Right cardiac atrium (tissue), 5 donors: Measurements from ENCODE around the gene GLTP. TPM values are rescaled to one million over a fixed set of nuclear protein-coding genes. Genes with fewer than 3 reads are reported as not detected.

Source experiments
- ATAC-seq, 2 donors: fragments of 200-7000 bp; cut with Tn5 transposase; one replicate each; pipeline versions ENCODE4 v1.8.0 to v1.9.1; 2020; ENCODE audit warnings: moderate library complexity in 2 of 2, mild to moderate bottlenecking in 1 of 2
- DNase-seq, 3 donors: peaks; one replicate each; pipeline ENCODE4 v3.0.0-alpha.2; 2020
- H3K27ac ChIP-seq: one replicate; pipeline ENCODE4 v1.5.1; 2013; ENCODE audit warnings: mild to moderate bottlenecking, low read length, control low read depth, moderate library complexity
- H3K27me3 ChIP-seq: one replicate; pipeline ENCODE4 v1.6.1; 2013; ENCODE audit not compliant: control insufficient read depth, insufficient read depth
- H3K4me1 ChIP-seq: one replicate; pipeline ENCODE4 v1.6.1; 2013; ENCODE audit warnings: low read length; ENCODE audit not compliant: control insufficient read depth, insufficient read depth
- H3K4me3 ChIP-seq: one replicate; pipeline ENCODE4 v1.5.1; 2013; ENCODE audit warnings: low read length, control low read depth
- H3K9me3 ChIP-seq: one replicate; pipeline ENCODE4 v1.6.1; 2013; ENCODE audit warnings: low read length; ENCODE audit not compliant: control insufficient read depth
- WGBS: extraction: QIAGEN DNeasy Blood & Tissue Kit; methylation state at CpG from one replicate; pipeline ENCODE4 v1.1.7; 2013; 5-methylcytosine and 5-hydroxymethylcytosine counted together
- intact Hi-C, 4 donors: fragments of 100-400 bp; cut with DNase I; formaldehyde crosslinking; loops; one replicate each; pipeline versions ENCODE4 v1.11.0 to v1.14.0; 2022 to 2023
- polyA plus RNA-seq: library from polyadenylated mRNA; stranded (reverse); fragments of 200-250 nt; gene quantifications from one replicate; pipeline ENCODE4 v1.2.3, GENCODE V29; 2013
- total RNA-seq, 4 donors: library from RNA; stranded (reverse); fragmentation: NEBNext Ultra II Directional; extraction: Animal tissue kit (Norgen Biotek cat#: 25700); gene quantifications; one replicate each; pipeline ENCODE4 v1.2.1, GENCODE V29; 2021
- donor health status: healthy with polysubstance abuse.
- donor health status: DM: no; HTN: yes; CAD: no.
- donor health status: DM: no; HTN: no; CAD: no.
- donor health status: DM: no; HTN: yes; CAD: no; lungs with severe emphysema.
- donor health status: DM: yes; HTN: yes; CAD: no.

GLTP gene
- total and polyA plus RNA-seq, 5 donors, result 20.5 to 26.8 (median 20.8) TPM

DNA sequence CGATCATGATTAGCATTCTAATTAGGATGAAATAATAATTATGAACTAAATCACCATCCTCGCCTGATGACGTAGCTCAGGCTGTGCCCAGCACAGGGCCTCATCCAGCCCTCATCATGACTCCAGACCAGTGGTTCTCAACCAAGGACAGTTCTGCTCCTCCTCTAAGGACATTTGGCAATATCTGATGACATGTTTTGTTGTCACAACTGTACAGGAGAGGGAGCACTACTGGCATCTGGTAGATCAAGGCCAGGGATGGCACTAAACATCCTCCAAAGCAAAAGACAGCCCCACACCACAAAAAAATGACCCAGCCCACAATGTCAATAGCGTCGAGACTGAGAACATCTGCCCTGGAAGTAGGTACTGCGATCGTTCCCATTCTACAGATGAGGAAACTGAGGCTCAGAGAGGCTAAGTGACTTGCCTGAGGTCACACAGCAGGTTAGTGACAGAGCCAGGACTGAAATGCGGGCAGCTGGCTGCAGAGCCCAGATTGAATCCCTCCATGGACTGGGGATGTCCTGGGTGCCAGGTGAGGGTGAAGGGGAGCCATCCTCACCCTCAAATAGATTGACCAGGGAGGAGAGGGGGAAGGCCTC lies 62.6 kb downstream of the GLTP start:
- ATAC-seq, result no peak
- no peaks in the 10 kb centered on the region for H3K9me3 ChIP-seq
- intact Hi-C loops, result no loop called here
- H3K27ac ChIP-seq, result no peak overlapping the region
- 94% methylated on average over 8 of the region's 8 CpGs for WGBS
- no peak for DNase-seq
- H3K4me1 ChIP-seq, result no peaks in the 10 kb centered on the region
- H3K4me3 ChIP-seq, result no peak overlapping the region
- no peaks in the 10 kb centered on the region for H3K27me3 ChIP-seq

DNA sequence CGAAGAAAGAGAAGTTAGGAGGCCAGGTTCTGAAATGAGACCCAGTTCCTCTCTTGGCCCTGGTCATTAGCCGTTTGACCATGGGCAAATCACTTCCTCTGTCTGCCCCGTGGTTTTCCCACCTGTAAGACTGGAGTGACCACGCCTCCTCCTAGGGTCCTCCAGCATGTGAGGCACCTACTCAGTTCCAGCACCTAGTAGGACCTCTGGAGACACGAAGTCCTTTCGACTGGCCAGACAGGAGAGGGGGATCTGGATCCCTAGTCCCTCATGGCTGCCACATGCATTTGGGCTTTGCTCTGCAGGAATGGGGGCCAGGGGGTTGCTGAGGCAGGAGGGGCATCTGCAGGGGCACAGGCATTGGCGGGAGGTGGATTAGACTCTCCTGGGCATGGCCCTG lies 63.5 kb downstream of the GLTP start:
- intact Hi-C loops, result no loop called here
- ATAC-seq, result no peak
- H3K27ac ChIP-seq, result no peak overlapping the region
- H3K4me3 ChIP-seq, result no peak overlapping the region
- H3K4me1 ChIP-seq, result no peaks in the 10 kb centered on the region
- H3K27me3 ChIP-seq, result no peaks in the 10 kb centered on the region
- WGBS, result 82% methylated on average over 7 of the region's 7 CpGs
- DNase-seq, result no peak
- H3K9me3 ChIP-seq, result no peaks in the 10 kb centered on the region

DNA sequence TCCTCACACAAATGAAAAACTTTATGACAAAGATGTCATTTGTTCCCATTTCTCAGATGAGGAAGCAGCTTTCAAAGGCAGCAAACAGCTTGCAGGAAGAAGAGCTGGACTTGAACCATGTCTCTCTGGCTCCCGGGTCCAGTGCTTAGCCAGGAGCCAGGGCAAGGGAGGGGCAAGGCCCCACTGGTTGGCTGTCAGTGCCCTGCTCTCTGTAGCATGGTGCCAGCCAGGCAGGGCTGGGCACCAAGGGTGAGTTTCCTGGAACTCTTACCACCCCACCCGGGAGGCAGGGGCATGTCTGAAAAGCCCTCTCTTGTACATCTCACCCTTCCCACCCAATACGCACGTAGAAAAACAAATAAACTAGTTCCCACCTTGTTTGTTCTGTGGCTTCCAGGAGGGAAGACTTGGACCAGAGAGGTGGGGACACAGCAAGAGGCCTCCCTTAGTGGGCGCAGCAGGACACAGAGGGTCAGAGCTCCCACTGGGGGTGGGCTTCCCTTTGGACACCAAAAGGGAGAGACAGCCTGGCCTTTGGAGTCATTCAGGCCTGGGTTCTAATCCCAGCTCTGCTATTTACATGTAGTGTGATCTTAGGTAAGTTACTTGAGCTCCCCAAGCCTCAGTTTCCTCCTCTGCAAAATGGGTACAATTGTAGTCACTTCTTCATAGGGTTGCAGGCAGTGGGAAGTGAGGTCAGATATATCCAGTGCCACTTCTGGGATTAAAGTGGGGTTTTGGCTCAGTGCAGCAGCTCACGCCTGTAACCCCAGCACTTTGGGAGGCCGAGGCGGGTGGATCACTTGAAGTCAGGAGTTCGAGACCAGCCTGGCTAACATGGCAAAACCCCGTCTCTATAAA lies 64.4 kb downstream of the GLTP start:
- ATAC-seq (no peak), DNase-seq (no peak)
- Histone ChIP-seq H3K4me1 (no peaks in the 10 kb centered on the region), H3K27ac (no peak overlapping the region), H3K4me3 (no peak overlapping the region), H3K9me3 (no peaks in the 10 kb centered on the region), H3K27me3 (no peaks in the 10 kb centered on the region)
- intact Hi-C loops, result no loop called here
- 79% methylated on average over 10 of the region's 10 CpGs for WGBS

DNA sequence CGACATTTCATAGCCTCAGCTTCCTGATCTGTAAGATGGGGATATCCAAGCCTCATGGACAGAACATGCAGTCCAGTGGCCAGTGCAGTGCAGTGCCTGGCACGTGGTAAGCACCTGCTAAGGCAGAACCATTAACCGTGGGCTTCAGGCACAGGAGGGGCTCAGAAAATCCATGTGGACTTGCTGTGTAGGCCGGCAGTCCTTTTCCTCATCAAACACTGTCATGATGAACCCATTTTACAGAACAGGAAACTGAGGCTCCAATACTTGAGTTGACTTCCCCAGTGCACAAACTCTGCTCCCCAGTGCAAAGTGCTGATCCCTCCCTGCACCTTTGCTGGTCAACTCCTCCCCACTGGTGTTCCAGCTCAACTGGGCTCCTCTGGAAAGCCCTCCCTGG lies 65.1 kb downstream of the GLTP start:
- Histone ChIP-seq H3K4me1 (no peaks in the 10 kb centered on the region), H3K27ac (no peak overlapping the region), H3K4me3 (no peak overlapping the region), H3K9me3 (no peaks in the 10 kb centered on the region), H3K27me3 (no peaks in the 10 kb centered on the region)
- intact Hi-C loops, result no loop called here
- no peak for DNase-seq
- 91% methylated on average over 4 of the region's 4 CpGs for WGBS
- ATAC-seq, result no peak

- WGBS, result 76% methylated on average over 20 of the region's 20 CpGs
- intact Hi-C loops, result no loop called here
- no peak for ATAC-seq
Measured at GRCh38 chr12:109814600-109815150, 65.7 kb downstream of the GLTP start.

GRCh38 chr12:109813810-109814416 lies 66.4 kb downstream of the GLTP start:
- Histone ChIP-seq H3K27ac (no peak overlapping the region), H3K9me3 (no peaks in the 10 kb centered on the region), H3K4me3 (no peak overlapping the region), H3K27me3 (no peaks in the 10 kb centered on the region), H3K4me1 (no peaks in the 10 kb centered on the region)
- 95% methylated on average over 6 of the region's 6 CpGs for WGBS
- DNase-seq, result no peak
- intact Hi-C loops, result no loop called here
- no peak for ATAC-seq

More at GRCh38 chr12:109814600-109815150, 65.7 kb downstream of the GLTP start:
- no peaks in the 10 kb centered on the region for H3K4me1 ChIP-seq
- H3K9me3 ChIP-seq, result no peaks in the 10 kb centered on the region
- no peak overlapping the region for H3K4me3 ChIP-seq
- DNase-seq, result no peak
- H3K27me3 ChIP-seq, result no peaks in the 10 kb centered on the region
- no peak overlapping the region for H3K27ac ChIP-seq

DNA sequence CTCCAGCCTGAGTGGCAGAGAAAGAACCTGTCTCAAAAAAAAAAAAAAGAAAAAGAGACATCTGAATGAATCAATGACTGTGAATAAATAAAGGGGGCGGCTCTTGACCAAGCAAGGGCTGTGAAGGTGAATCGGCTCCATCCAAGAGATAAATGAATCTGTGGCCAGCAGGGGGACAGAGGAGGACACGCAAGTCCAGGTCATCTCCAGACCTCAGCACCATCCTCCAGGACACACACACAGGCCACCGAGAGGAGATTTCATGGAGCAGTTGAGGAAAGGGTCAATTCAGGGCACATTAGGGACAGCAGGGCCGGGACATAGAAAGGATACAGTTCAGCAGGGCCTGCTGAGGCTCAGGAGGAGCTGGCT lies 68.7 kb downstream of the GLTP start:
- H3K27ac ChIP-seq, result no peak overlapping the region
- WGBS, result 67% methylated on average over 5 of the region's 5 CpGs
- H3K9me3 ChIP-seq, result no peaks in the 10 kb centered on the region
- intact Hi-C loops, result no loop called here
- no peak for ATAC-seq
- H3K4me1 ChIP-seq, result no peaks in the 10 kb centered on the region
- DNase-seq, result no peak
- H3K4me3 ChIP-seq, result no peak overlapping the region
- H3K27me3 ChIP-seq, result no peaks in the 10 kb centered on the region

- H3K4me1 ChIP-seq, result no peaks in the 10 kb centered on the region
Measured at GRCh38 chr12:109810954-109811623, 69.3 kb downstream of the GLTP start.

GRCh38 chr12:109808876-109809646 lies 71.3 kb downstream of the GLTP start:
- Histone ChIP-seq H3K4me1 (no peaks in the 10 kb centered on the region), H3K27ac (no peak overlapping the region), H3K4me3 (no peak overlapping the region), H3K9me3 (no peaks in the 10 kb centered on the region), H3K27me3 (no peaks in the 10 kb centered on the region)
- ATAC-seq (no peak), DNase-seq (no peak)
- intact Hi-C loops, result loop anchor here in 2 of 4 donors (10.0 kb wide), 2 partner anchors 66 to 76 kb away; partner anchors contain the start of gene GLTP (in 1 of the 2)
- WGBS, result 96% methylated on average over 4 of the region's 4 CpGs

More at GRCh38 chr12:109810954-109811623, 69.3 kb downstream of the GLTP start:
- intact Hi-C loops, result no loop called here
- Histone ChIP-seq H3K9me3 (no peaks in the 10 kb centered on the region), H3K4me3 (no peak overlapping the region), H3K27ac (no peak overlapping the region), H3K27me3 (no peaks in the 10 kb centered on the region)
- ATAC-seq (no peak), DNase-seq (no peak)
- 88% methylated on average over 10 of the region's 10 CpGs for WGBS

- Histone ChIP-seq H3K9me3 (no peaks in the 10 kb centered on the region), H3K4me3 (no peak overlapping the region), H3K27me3 (no peaks in the 10 kb centered on the region), H3K27ac (no peak overlapping the region), H3K4me1 (no peaks in the 10 kb centered on the region)
- ATAC-seq (no peak), DNase-seq (no peak)
- intact Hi-C loops, result loop anchor here in 2 of 4 donors (10.0 kb wide), 2 partner anchors 67 to 77 kb away; partner anchors contain the start of gene GLTP (in 1 of the 2)
- WGBS, result 96% methylated on average over 12 of the region's 12 CpGs
Measured at GRCh38 chr12:109807954-109808643, 72.2 kb downstream of the GLTP start.
